GM19455 (cell line): ENCODE results near the gene GRN.
"Not testable (repeated sequence)": the region's sequence is repeated elsewhere in the genome, so short reads cannot be mapped to it uniquely, and the experiment has no call there.

Source experiments
- ATAC-seq: cut with Tn5 transposase; IDR thresholded peaks from one replicate; pipeline ENCODE4 v1.9.1; 2021; ENCODE audit not compliant: unreplicated experiment

GRN gene

GRCh38 chr17:44381810-44382305, 36.8 kb downstream of the GRN start:
- no peak for ATAC-seq

- no peak for ATAC-seq
Observed at GRCh38 chr17:44382917-44383316, 37.8 kb downstream of the GRN start.

GRCh38 chr17:44383363-44383762, 38.3 kb downstream of the GRN start:
- ATAC-seq, result no peak

GRCh38 chr17:44383861-44384260, 38.8 kb downstream of the GRN start:
- ATAC-seq, result no peak

GRCh38 chr17:44384281-44384822, 39.2 kb downstream of the GRN start:
- no peak for ATAC-seq

GRCh38 chr17:44384823-44385286, 39.8 kb downstream of the GRN start:
- no peak for ATAC-seq

GRCh38 chr17:44385287-44386181, 40.4 kb downstream of the GRN start:
- no peak for ATAC-seq

GRCh38 chr17:44386182-44386525, 41.1 kb downstream of the GRN start:
- ATAC-seq, result no peak

- ATAC-seq, result no peak
Observed at GRCh38 chr17:44387804-44388203, 42.7 kb downstream of the GRN start.

GRCh38 chr17:44389281-44389680, 44.2 kb downstream of the GRN start, which contains the start of gene ITGA2B:
Gene ITGA2B (minus strand): TSS chr17:44389649. CDS start chr17:44389473, 176 bp downstream.
- no peak for ATAC-seq

- no peak for ATAC-seq
Observed at GRCh38 chr17:44389723-44390202, 44.7 kb downstream of the GRN start.

- no peak for ATAC-seq
Observed at GRCh38 chr17:44390250-44390870, 45.3 kb downstream of the GRN start.

- ATAC-seq, result not testable (repeated sequence)
Observed at GRCh38 chr17:44394112-44394511, 49.0 kb downstream of the GRN start.

GRCh38 chr17:44394833-44395232, 49.7 kb downstream of the GRN start:
- ATAC-seq, result no peak

- no peak for ATAC-seq
Observed at GRCh38 chr17:44396946-44397345, 51.8 kb downstream of the GRN start.

GRCh38 chr17:44397479-44398440, 52.7 kb downstream of the GRN start:
- no peak for ATAC-seq

GRCh38 chr17:44398692-44399691, 53.9 kb downstream of the GRN start:
- ATAC-seq, result no peak

GRCh38 chr17:44400226-44400847, 55.2 kb downstream of the GRN start:
- ATAC-seq, result no peak
